HepG2 (cell line): ENCODE data around the gene FDPS. TPM values are rescaled to one million over a fixed set of nuclear protein-coding genes. Genes with fewer than 3 reads are reported as not detected.

Experiments
- ARHGAP35 ChIP-seq: sonication (generic); formaldehyde crosslinking; IDR thresholded peaks from 2 replicates; pipeline ENCODE4 v1.9.0; 2022; ENCODE audit warnings: mild to moderate bottlenecking, inconsistent platforms, moderate library complexity, missing genetic modification reagents, borderline replicate concordance
- ARID2 ChIP-seq: sonication (generic); formaldehyde crosslinking; IDR thresholded peaks from 2 replicates; pipeline ENCODE4 v1.8.1; 2022; ENCODE audit warnings: mild to moderate bottlenecking, missing genetic modification reagents, borderline replicate concordance
- DR1 ChIP-seq: sonication (generic); formaldehyde crosslinking; IDR thresholded peaks from 2 replicates; pipeline ENCODE4 v1.8.0; 2021; ENCODE audit warnings: mild to moderate bottlenecking, missing genetic modification reagents, inconsistent platforms
- GATA4 ChIP-seq: sonication (generic); IDR thresholded peaks from 2 replicates; pipeline ENCODE4 v1.6.1; 2016; ENCODE audit warnings: antibody characterized with exemption, low read depth, borderline replicate concordance
- HNF4A ChIP-seq: sonication (generic); formaldehyde crosslinking; IDR thresholded peaks from 2 replicates; pipeline ENCODE4 v1.4.0; 2020; ENCODE audit warnings: missing genetic modification reagents
- KAT2B ChIP-seq: fragments of 150-350 bp; IDR thresholded peaks from 2 replicates; pipeline ENCODE4 v1.6.1; 2014; ENCODE audit warnings: low read depth, low read length, borderline replicate concordance
- MLLT10 ChIP-seq: sonication (generic); formaldehyde crosslinking; IDR thresholded peaks from 2 replicates; pipeline ENCODE4 v1.4.0; 2020; ENCODE audit warnings: missing genetic modification reagents
- POGZ ChIP-seq: sonication (generic); formaldehyde crosslinking; IDR thresholded peaks from 2 replicates; pipeline ENCODE4 v1.4.0; 2020; ENCODE audit warnings: mild to moderate bottlenecking, missing genetic modification reagents
- SMYD3 ChIP-seq: sonication (generic); formaldehyde crosslinking; IDR thresholded peaks from 2 replicates; pipeline ENCODE4 v1.8.1; 2023; ENCODE audit warnings: mild to moderate bottlenecking, missing genetic modification reagents
- ZFP37 ChIP-seq: sonication (generic); formaldehyde crosslinking; IDR thresholded peaks from 2 replicates; pipeline ENCODE4 v1.4.0; 2020; ENCODE audit warnings: missing genetic modification reagents, borderline replicate concordance
- ZFX ChIP-seq: sonication (generic); formaldehyde crosslinking; IDR thresholded peaks from 2 replicates; pipeline ENCODE4 v1.4.0; 2020; ENCODE audit warnings: mild to moderate bottlenecking, low read depth, missing genetic modification reagents, moderate library complexity
- polyA plus RNA-seq, 8 experiments: library from polyadenylated mRNA; depleted of rRNA in 3 of 8; stranded (reverse) in 7 of 8; unstranded in 1 of 8; fragments of >200 nt; fragmentation: Illumina TruSeq in 4 of 8; extraction: Trizol in 4 of 8; gene quantifications; 2 replicates each; pipeline versions ENCODE4 v1.2.1 to v1.2.3, GENCODE V29; 2011 to 2016; ENCODE audit warnings: low read depth in 4 of 8, missing spikeins in 1 of 8, mixed read lengths in 1 of 8; ENCODE audit not compliant: insufficient read depth in 1 of 8
- total RNA-seq, 5 experiments: library from RNA; depleted of rRNA; stranded (reverse); fragments of >200 nt; fragmentation: Illumina TruSeq; extraction: Trizol; gene quantifications; 2 replicates each; pipeline ENCODE4 v1.2.3, GENCODE V29; 2016; ENCODE audit warnings: low read depth in 1 of 5
- TF ChIP-seq, protein P1 (sequence below): sonication (generic); formaldehyde crosslinking; IDR thresholded peaks from 2 replicates; pipeline ENCODE4 v1.8.1; 2022; ENCODE audit warnings: mild to moderate bottlenecking, missing genetic modification reagents
- TF ChIP-seq, protein P2 (sequence below): sonication (generic); formaldehyde crosslinking; IDR thresholded peaks from 2 replicates; pipeline ENCODE4 v1.4.0; 2020; ENCODE audit warnings: missing genetic modification reagents
- TF ChIP-seq, protein P3 (sequence below), 2 experiments: sonication (generic) in 1 of 2; formaldehyde crosslinking in 1 of 2; IDR thresholded peaks; 2 replicates each; pipeline versions ENCODE4 v1.6.1 to v1.9.0; 2014 to 2022; ENCODE audit warnings: antibody characterized with exemption in 1 of 2, borderline replicate concordance in 1 of 2, inconsistent platforms in 1 of 2, low read depth in 1 of 2, missing genetic modification reagents in 1 of 2
- TF ChIP-seq, protein P4 (sequence below): sonication (generic); formaldehyde crosslinking; IDR thresholded peaks from 2 replicates; pipeline ENCODE4 v1.4.0; 2020; ENCODE audit warnings: missing genetic modification reagents, borderline replicate concordance

FDPS gene
- total and polyA plus RNA-seq, 2 of the 13 experiments (the other 11 are each of a cell fraction or from before 2014, with no cell fraction given): 264 to 519 TPM

DNA sequence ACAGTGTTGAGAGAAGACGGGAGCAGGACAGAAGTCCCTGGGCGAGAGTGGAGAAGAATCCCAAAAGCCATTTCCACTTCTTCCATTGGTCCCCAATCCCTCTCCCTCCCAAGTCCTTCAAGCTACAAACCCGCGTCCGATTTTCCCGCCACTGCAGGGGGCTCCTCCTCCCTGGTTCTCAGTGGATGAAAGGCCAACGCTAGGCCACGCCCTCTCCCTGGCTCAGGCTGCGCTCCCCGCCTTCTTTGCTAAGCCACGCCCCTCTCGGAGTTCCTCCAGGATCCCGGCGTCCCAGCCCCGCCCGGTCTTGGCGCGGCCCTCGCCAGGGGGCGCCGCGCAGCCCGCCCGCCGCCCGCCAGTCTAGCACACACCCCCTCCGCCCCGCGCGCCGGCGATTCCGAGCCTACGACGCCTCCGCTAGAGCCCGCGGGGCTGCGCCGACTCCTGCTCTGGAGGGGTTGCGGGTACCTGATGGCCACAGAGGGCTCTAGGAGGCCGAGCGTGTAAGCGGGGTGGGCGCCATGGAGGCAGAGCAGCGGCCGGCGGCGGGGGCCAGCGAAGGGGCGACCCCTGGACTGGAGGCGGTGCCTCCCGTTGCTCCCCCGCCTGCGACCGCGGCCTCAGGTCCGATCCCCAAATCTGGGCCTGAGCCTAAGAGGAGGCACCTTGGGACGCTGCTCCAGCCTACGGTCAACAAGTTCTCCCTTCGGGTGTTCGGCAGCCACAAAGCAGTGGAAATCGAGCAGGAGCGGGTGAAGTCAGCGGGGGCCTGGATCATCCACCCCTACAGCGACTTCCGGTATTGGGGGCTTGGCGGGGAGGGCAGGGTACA lies 31.4 kb upstream of the FDPS start, which contains the start of gene HCN3 (continued):
- TF ChIP-seq, protein P1, sequence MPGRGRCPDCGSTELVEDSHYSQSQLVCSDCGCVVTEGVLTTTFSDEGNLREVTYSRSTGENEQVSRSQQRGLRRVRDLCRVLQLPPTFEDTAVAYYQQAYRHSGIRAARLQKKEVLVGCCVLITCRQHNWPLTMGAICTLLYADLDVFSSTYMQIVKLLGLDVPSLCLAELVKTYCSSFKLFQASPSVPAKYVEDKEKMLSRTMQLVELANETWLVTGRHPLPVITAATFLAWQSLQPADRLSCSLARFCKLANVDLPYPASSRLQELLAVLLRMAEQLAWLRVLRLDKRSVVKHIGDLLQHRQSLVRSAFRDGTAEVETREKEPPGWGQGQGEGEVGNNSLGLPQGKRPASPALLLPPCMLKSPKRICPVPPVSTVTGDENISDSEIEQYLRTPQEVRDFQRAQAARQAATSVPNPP (CRISPR knock-in tag): peak; percentile 62; the same call in 1 of the 2 replicates
- TF ChIP-seq KAT2B: no peak
- TF ChIP-seq, protein P2, sequence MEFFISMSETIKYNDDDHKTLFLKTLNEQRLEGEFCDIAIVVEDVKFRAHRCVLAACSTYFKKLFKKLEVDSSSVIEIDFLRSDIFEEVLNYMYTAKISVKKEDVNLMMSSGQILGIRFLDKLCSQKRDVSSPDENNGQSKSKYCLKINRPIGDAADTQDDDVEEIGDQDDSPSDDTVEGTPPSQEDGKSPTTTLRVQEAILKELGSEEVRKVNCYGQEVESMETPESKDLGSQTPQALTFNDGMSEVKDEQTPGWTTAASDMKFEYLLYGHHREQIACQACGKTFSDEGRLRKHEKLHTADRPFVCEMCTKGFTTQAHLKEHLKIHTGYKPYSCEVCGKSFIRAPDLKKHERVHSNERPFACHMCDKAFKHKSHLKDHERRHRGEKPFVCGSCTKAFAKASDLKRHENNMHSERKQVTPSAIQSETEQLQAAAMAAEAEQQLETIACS (CRISPR knock-in tag): no peak; the same call in 1 of the 2 replicates
- no peak for TF ChIP-seq MLLT10
- no peak; the same call in 1 of the 2 replicates for TF ChIP-seq DR1 (CRISPR knock-in tag)
- TF ChIP-seq ZFX (CRISPR knock-in tag): peak; percentile 65
- no peak for TF ChIP-seq SMYD3 (CRISPR knock-in tag)
- TF ChIP-seq GATA4: no peak
- TF ChIP-seq ARHGAP35 (CRISPR knock-in tag): no peak
- TF ChIP-seq ARID2 (CRISPR knock-in tag): no peak
- TF ChIP-seq POGZ (CRISPR knock-in tag): no peak
- TF ChIP-seq ZFP37 (CRISPR knock-in tag): no peak
- 0 out of 2 replicates have a peak, but pooled peaks have one; percentile 2 for TF ChIP-seq HNF4A
- TF ChIP-seq, protein P3, sequence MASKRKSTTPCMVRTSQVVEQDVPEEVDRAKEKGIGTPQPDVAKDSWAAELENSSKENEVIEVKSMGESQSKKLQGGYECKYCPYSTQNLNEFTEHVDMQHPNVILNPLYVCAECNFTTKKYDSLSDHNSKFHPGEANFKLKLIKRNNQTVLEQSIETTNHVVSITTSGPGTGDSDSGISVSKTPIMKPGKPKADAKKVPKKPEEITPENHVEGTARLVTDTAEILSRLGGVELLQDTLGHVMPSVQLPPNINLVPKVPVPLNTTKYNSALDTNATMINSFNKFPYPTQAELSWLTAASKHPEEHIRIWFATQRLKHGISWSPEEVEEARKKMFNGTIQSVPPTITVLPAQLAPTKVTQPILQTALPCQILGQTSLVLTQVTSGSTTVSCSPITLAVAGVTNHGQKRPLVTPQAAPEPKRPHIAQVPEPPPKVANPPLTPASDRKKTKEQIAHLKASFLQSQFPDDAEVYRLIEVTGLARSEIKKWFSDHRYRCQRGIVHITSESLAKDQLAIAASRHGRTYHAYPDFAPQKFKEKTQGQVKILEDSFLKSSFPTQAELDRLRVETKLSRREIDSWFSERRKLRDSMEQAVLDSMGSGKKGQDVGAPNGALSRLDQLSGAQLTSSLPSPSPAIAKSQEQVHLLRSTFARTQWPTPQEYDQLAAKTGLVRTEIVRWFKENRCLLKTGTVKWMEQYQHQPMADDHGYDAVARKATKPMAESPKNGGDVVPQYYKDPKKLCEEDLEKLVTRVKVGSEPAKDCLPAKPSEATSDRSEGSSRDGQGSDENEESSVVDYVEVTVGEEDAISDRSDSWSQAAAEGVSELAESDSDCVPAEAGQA (IDR thresholded peaks at IDR 0.05; ENCODE audit: low read depth): no peak
- TF ChIP-seq, protein P3 (CRISPR knock-in tag; IDR thresholded peaks at IDR 0.05; ENCODE audit: borderline replicate concordance): no peak
- TF ChIP-seq, protein P4, sequence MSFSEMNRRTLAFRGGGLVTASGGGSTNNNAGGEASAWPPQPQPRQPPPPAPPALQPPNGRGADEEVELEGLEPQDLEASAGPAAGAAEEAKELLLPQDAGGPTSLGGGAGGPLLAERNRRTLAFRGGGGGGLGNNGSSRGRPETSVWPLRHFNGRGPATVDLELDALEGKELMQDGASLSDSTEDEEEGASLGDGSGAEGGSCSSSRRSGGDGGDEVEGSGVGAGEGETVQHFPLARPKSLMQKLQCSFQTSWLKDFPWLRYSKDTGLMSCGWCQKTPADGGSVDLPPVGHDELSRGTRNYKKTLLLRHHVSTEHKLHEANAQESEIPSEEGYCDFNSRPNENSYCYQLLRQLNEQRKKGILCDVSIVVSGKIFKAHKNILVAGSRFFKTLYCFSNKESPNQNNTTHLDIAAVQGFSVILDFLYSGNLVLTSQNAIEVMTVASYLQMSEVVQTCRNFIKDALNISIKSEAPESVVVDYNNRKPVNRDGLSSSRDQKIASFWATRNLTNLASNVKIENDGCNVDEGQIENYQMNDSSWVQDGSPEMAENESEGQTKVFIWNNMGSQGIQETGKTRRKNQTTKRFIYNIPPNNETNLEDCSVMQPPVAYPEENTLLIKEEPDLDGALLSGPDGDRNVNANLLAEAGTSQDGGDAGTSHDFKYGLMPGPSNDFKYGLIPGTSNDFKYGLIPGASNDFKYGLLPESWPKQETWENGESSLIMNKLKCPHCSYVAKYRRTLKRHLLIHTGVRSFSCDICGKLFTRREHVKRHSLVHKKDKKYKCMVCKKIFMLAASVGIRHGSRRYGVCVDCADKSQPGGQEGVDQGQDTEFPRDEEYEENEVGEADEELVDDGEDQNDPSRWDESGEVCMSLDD (CRISPR knock-in tag): peak; percentile 33; the same call in 1 of the 2 replicates
